ENCODE measurements around the gene SEL1L. TPM values are rescaled to one million over a fixed set of nuclear protein-coding genes. Genes with fewer than 3 reads are reported as not detected.

The SEL1L gene
- total and polyA plus RNA-seq, 9 donors: 15.6 to 68.2 (median 44.4) TPM

GRCh38 chr14:81485781-81486180, 47.9 kb downstream of the SEL1L start:
- H3K36me3 ChIP-seq: no peaks in the 10 kb centered on the region
- intact Hi-C loops (cut with DNase I): no loop called here
- TF ChIP-seq EP300 (IDR thresholded peaks at IDR 0.05): no peak
- no peak for TF ChIP-seq POLR2A (IDR thresholded peaks at IDR 0.05)
- no peak for TF ChIP-seq CTCF (IDR thresholded peaks at IDR 0.05)

GRCh38 chr14:81485372-81485771, 48.3 kb downstream of the SEL1L start:
- H3K27ac ChIP-seq: no peak overlapping the region
- no peaks in the 10 kb centered on the region for H3K36me3 ChIP-seq
- intact Hi-C loops (cut with DNase I): no loop called here
- no peaks in the 10 kb centered on the region for H3K9me3 ChIP-seq
- no peaks in the 10 kb centered on the region for H3K27me3 ChIP-seq
- H3K4me3 ChIP-seq: no peak overlapping the region
- DNase-seq: no peak
- H3K4me1 ChIP-seq (ENCODE audit: insufficient read depth): no peaks in the 10 kb centered on the region
- TF ChIP-seq POLR2A (IDR thresholded peaks at IDR 0.05) (no peak), EP300 (IDR thresholded peaks at IDR 0.05) (no peak), CTCF (IDR thresholded peaks at IDR 0.05) (no peak)
- WGBS, 3 donors: 90 to 94% (median 92%) methylated on average over 7 of the region's 7 CpGs

More at GRCh38 chr14:81485781-81486180, 47.9 kb downstream of the SEL1L start:
- Histone ChIP-seq H3K4me1 (ENCODE audit: insufficient read depth) (no peaks in the 10 kb centered on the region), H3K9me3 (no peaks in the 10 kb centered on the region), H3K27me3 (no peaks in the 10 kb centered on the region), H3K27ac (no peak overlapping the region), H3K4me3 (no peak overlapping the region)
- no peak for DNase-seq
- WGBS, 3 donors: 81 to 94% (median 82%) methylated on average over 1 of the region's 1 CpG

GRCh38 chr14:81484120-81484519, 49.5 kb downstream of the SEL1L start:
- Histone ChIP-seq H3K27ac (no peak overlapping the region), H3K4me1 (ENCODE audit: insufficient read depth) (no peaks in the 10 kb centered on the region), H3K9me3 (no peaks in the 10 kb centered on the region), H3K36me3 (no peaks in the 10 kb centered on the region), H3K27me3 (no peaks in the 10 kb centered on the region), H3K4me3 (no peak overlapping the region)
- intact Hi-C loops (cut with DNase I): no loop called here
- 87 to 91% (median 89%) methylated on average over 4 of the region's 4 CpGs for WGBS, 3 donors
- TF ChIP-seq POLR2A (IDR thresholded peaks at IDR 0.05): no peak
- TF ChIP-seq EP300 (IDR thresholded peaks at IDR 0.05): no peak
- TF ChIP-seq CTCF (IDR thresholded peaks at IDR 0.05): no peak
- DNase-seq: no peak

- H3K36me3 ChIP-seq: no peaks in the 10 kb centered on the region
- peaks cover 7% of the 10 kb centered on the region for H3K4me1 ChIP-seq (ENCODE audit: insufficient read depth)
- H3K27me3 ChIP-seq: no peaks in the 10 kb centered on the region
- WGBS, 3 donors: 91 to 92% (median 91%) methylated on average over 5 of the region's 5 CpGs
- H3K9me3 ChIP-seq: no peaks in the 10 kb centered on the region
- TF ChIP-seq POLR2A (IDR thresholded peaks at IDR 0.05) (no peak), EP300 (IDR thresholded peaks at IDR 0.05) (no peak), CTCF (IDR thresholded peaks at IDR 0.05) (no peak)
- intact Hi-C loops (cut with DNase I): no loop called here
- no peak overlapping the region for H3K27ac ChIP-seq
- no peak overlapping the region for H3K4me3 ChIP-seq
- no peak for DNase-seq
These were observed 52.9 kb downstream of the SEL1L start for GRCh38 chr14:81480741-81481140.

Data from ovary (tissue), 9 donors.